Measurements from ENCODE around the gene ARHGAP27. TPM values are rescaled to one million over a fixed set of nuclear protein-coding genes. Genes with fewer than 3 reads are reported as not detected.
A peak's percentile ranks its signal among the peaks of the same experiment; 100 is the strongest.

ARHGAP27 gene
- total and polyA plus RNA-seq, 2 of the 4 experiments (the other 2 are of a cell fraction) = under 0.01 to 0.89 TPM

DNA sequence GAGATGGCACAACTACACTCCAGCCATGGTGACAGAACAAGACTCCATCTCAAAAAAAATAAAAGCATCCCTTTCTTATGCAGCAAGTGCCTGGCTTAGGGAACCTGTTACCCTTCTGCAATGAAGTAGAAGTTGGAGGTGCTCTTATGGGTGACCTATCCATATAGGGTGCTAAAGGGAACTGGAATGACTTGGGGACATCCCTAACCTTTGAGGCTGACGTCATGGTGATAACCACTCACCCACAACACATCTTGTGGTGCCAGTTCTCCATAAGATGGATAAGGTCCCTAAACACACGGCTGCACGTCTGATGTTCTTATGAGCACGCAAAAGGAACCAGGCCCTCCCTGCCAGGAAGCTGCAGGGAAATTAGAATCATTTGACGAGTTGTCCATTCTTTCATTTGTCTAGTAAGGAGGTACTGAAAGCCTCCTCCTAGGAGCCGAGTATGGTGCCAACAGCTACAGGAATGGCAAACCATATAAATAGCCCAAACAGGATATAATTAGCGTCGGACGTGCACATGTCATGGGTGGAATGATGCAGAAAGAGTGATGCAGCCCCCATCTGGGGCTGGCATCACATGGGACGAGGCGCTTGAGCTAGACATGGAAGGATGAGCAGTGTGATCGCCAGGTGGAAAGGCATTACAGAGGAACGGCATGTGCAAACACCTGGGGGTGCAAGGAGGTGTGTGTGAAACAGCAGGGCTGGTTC is 52.5 kb downstream of the ARHGAP27 start:
- in situ Hi-C loops (cut with MboI; ENCODE audit: low sequenced_read_pairs) = no loop called here

More for the DNA sequence above, 52.5 kb downstream of the ARHGAP27 start:
- Histone ChIP-seq H3K14ac (replicated peaks; ENCODE audit: low read depth, low read length) (peak overlapping the region; percentile 6; the same call in 1 of the 2 replicates), H2AK9ac (replicated peaks; ENCODE audit: low read depth, low read length, poor library complexity) (no peak overlapping the region), H3K27me3 (ENCODE audit: control insufficient read depth, insufficient read depth, low read length) (no peaks in the 10 kb centered on the region), H2BK120ac (ENCODE audit: low read depth, low read length) (0 out of 2 replicates have a peak overlapping the region, but pooled peaks have one; percentile 19), H3K36me3 (ENCODE audit: control insufficient read depth, insufficient read depth, low read length) (no peaks in the 10 kb centered on the region), H3K23ac (ENCODE audit: low read depth, low read length) (no peak overlapping the region), H3K4me3 (ENCODE audit: insufficient read depth, low read depth, low read length) (no peak overlapping the region), H3K9ac (ENCODE audit: low read depth, low read length) (no peak overlapping the region), H3K4ac (ENCODE audit: low read depth, low read length) (peak overlapping the region; percentile 47; the same call in 1 of the 2 replicates), H2AFZ (replicated peaks; ENCODE audit: low read length, poor library complexity) (peak overlapping the region; percentile 5), H2BK15ac (ENCODE audit: low read depth, low read length) (peak overlapping the region; percentile 90; the same call in 2 of the 3 replicates), H2BK20ac (ENCODE audit: low read depth, low read length) (0 out of 2 replicates have a peak overlapping the region, but pooled peaks have one; percentile 1), H3K9me3 (ENCODE audit: control insufficient read depth, insufficient read depth, low read length) (no peaks in the 10 kb centered on the region), H2AK5ac (ENCODE audit: low read depth, low read length) (no peak overlapping the region; the same call in 1 of the 2 replicates), H3K27ac (ENCODE audit: insufficient read depth, low read length) (no peak overlapping the region), H3K79me1 (ENCODE audit: low read depth in 1 of 2, low read length in 2 of 2) (no peaks in the 10 kb centered on the region), H3K56ac (ENCODE audit: extremely low read depth, insufficient read depth, low read length) (no peak overlapping the region), H4K5ac (ENCODE audit: low read depth, low read length) (no peak overlapping the region), H4K8ac (ENCODE audit: low read depth in 2 of 2, low read length in 2 of 2) (no peak overlapping the region), H3K4me2 (ENCODE audit: low read depth, low read length) (no peak overlapping the region), H3K18ac (ENCODE audit: low read depth, low read length) (no peak overlapping the region), H2BK5ac (ENCODE audit: low read depth, low read length, poor library complexity, severe bottlenecking) (no peak overlapping the region), H4K91ac (ENCODE audit: insufficient read depth, low read depth, low read length) (peak overlapping the region; percentile 48; the same call in 1 of the 2 replicates), H3K4me1 (ENCODE audit: control insufficient read depth, insufficient read depth, low read length) (peaks cover 4% of the 10 kb centered on the region; the same call in 1 of the 2 replicates), H4K20me1 (ENCODE audit: insufficient read depth, low read length) (no peaks in the 10 kb centered on the region), H3K9me1 (ENCODE audit: insufficient read depth, low read length) (peaks cover 10% of the 10 kb centered on the region)
- CTCF ChIA-PET = no interaction called here
- dilution Hi-C loops (cut with HindIII; ENCODE audit: low sequenced_read_pairs, unreplicated experiment) = no loop called here
- no peak for ATAC-seq (ENCODE audit: low read depth)
- TF ChIP-seq NFE2L2 (IDR thresholded peaks at IDR 0.05; ENCODE audit: low read depth, low read length) (no peak), USF2 (IDR thresholded peaks at IDR 0.05; ENCODE audit: low read depth, low read length) (no peak), RAD21 (IDR thresholded peaks at IDR 0.05; ENCODE audit: low read length) (no peak), FOS (IDR thresholded peaks at IDR 0.05; ENCODE audit: low read depth, low read length) (no peak), CHD1 (IDR thresholded peaks at IDR 0.05; ENCODE audit: low read depth, low read length) (no peak), RCOR1 (IDR thresholded peaks at IDR 0.05; ENCODE audit: insufficient replicate concordance, low read length) (no peak), SMC3 (IDR thresholded peaks at IDR 0.05; ENCODE audit: low read depth, low read length) (no peak), MAZ (IDR thresholded peaks at IDR 0.05; ENCODE audit: borderline replicate concordance, low read depth, low read length) (no peak), BHLHE40 (IDR thresholded peaks at IDR 0.05; ENCODE audit: low read depth, low read length) (no peak), RFX5 (IDR thresholded peaks at IDR 0.05; ENCODE audit: low read depth, low read length) (no peak), MXI1 (IDR thresholded peaks at IDR 0.05; ENCODE audit: borderline replicate concordance, low read depth, low read length) (no peak)
- TF ChIP-seq, protein P1, sequence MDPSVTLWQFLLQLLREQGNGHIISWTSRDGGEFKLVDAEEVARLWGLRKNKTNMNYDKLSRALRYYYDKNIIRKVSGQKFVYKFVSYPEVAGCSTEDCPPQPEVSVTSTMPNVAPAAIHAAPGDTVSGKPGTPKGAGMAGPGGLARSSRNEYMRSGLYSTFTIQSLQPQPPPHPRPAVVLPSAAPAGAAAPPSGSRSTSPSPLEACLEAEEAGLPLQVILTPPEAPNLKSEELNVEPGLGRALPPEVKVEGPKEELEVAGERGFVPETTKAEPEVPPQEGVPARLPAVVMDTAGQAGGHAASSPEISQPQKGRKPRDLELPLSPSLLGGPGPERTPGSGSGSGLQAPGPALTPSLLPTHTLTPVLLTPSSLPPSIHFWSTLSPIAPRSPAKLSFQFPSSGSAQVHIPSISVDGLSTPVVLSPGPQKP (IDR thresholded peaks at IDR 0.05; ENCODE audit: borderline replicate concordance, low read depth, low read length) = no peak
- POLR2A ChIA-PET (ENCODE audit: unreplicated experiment) = no interaction called here
- DNase-seq = no peak
- 92% methylated on average over 4 of the region's 13 CpGs; no CpG with 5 or more reads in 1 of the 2 experiments for WGBS, 2 experiments (ENCODE audit: extremely low coverage in 2 of 2, insufficient read length in 1 of 2)
- intact Hi-C loops (cut with micrococcal nuclease) = no loop called here
- BruUV-seq (replicated peaks) = no TSS peak

Measured in IMR-90 (cell line).